CD1c-positive myeloid dendritic cell (primary cell): ENCODE results near the gene RPTOR.
"Not testable (repeated sequence)": the region's sequence is repeated elsewhere in the genome, so short reads cannot be mapped to it uniquely, and the experiment has no call there.

Experiments used
- DNase-seq: peaks from one replicate; pipeline ENCODE4 v3.0.0-alpha.2; 2016; ENCODE audit errors: extremely low spot score

RPTOR gene

DNA sequence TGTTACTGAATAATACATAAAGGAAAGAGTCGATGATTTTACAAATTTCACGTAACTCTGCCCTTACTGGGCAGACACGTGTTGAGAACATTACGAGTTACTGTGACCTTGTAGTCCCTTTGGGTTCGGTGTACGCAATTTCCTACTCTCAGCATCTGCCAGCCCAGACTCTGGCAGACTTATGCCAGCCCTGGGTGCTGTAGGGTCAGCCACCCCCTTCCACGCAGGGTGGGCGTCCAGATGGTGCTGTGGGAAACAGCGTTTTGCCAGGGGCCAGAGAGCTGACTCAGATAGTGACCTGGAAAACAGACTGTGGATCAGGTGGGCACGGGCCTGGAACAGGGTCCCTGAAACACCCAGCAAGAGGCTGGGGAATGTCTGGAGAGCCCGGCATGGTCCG lies 148.9 kb downstream of the RPTOR start:
- DNase-seq, result no peak

DNA sequence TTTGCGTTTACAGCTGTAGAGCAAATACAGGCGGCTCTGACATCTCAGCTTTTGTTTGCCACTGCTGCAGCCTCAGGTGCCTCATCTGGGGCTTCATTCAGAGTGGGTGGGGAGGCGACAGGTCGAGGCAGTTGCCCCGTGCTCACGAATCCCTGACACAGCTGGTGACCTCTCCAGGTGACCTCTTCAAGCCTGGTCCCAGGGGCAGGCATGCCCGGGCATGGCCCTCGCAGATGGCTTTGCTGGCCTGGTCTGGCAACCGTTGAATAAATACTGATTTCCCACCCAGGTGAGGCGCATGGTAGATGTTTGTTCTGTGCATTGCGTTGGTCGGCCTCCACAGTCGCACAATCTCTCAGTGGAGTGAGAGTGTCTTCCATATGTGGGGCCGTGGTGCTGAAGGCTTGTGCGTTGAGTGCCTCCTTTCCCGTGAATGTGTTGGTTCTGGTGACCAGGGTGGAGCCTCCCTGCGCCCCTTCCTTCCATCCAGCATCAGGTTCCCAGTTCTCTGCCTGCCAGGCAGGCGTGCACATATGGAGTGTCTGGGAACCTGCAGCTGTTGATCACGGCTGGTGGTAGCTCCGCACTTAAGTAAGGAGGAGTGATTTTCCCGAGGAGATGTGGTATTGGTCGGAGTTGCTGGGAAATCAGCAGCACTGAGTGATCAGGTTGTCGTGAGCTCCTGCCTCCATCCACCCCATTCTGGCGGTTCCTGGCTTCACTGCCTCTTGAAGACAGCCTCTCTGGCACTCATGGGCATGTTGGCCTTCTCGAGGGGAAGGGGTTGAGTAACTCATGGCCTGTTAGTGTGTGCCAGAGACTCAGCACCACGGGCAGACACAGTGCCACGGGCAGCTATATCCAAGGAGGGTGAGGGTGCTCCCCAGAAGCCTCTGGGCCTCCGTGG lies 149.7 kb downstream of the RPTOR start:
- no peak for DNase-seq

DNA sequence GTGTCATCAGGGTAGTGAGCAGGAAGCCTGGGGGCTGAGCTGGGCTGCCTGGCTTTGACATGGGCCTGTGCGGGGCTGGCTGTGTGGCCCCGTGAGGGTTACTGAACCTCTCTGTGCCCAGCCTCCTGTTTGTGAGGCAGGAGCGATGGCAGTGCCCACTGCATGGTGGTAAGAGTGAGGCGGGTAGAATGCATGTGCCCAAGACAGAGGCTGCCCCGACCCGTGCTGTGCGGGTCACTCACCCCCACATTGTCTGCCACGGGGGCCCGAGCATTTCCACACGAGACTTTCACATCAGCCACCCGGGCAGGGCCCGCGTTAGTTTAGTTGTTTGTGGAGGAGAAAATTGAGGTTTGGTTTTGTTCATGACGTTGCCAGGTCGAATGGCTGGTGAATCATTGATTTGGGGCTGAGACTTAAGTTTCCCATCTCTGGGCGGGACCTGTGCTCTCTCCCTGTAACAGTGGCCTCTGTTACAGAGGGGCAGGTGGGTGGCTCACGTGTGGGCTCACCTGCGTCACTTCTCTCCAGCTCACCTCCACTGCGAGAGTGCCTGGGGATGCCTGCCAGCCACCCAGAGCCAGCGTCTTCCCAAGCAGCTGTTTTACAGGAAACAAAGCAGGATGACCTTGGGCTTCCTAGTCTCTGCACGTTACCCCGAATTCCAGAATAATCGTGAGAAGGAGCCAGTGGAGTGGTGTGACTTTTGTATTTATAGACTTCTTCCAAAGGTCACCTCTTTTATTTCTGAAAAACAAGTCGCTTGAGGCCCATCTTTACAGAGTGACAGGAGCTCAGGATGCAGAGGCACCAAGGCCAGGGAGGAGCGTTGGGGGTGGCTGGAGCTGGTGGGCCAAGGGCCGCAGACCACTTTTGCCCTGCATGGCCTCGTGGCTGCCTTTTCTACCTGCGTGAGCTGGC lies 150.6 kb downstream of the RPTOR start:
- no peak for DNase-seq

DNA sequence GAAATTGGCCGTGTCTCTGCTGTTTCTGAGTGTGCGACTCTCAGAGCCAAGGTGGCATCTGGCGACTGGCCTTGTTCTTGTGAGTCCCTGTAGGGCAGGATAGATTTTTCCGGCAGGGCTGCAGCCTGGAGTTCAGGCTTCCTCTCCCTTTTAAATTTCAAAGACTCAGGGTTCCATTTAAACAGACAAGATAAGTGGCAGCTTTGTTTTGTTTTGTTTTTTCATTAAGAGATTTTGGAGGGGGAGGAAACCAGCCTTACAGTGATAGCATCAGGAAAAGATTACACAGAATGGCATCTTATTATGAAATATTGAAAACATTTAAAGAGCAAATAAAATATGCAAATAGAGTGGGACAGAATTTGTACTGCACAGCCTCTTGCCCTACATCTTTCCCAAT lies 151.3 kb downstream of the RPTOR start:
- no peak for DNase-seq

DNA sequence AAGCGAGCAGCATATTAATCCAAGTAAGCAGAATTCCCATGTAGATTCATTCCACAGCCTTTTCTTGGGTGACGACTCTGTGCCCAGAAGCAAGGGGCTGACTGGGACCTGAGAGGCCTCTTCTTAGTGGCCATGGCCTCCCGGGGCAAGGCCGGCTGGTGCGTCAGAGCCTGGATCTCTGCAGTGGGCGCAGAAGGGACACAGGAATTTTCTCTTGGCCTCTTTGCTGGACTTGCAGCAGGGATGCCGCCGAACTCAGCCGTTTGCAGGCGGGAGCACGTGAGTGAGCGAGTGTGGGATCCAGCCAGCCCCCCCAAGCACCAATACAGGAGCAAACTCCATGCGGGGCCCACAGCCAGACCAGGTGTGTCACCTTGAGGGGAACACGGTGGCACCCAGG lies 151.8 kb downstream of the RPTOR start:
- DNase-seq, result no peak

GRCh38 chr17:80696964-80697363 lies 152.3 kb downstream of the RPTOR start:
- DNase-seq, result no peak

- no peak for DNase-seq
Measured at GRCh38 chr17:80698297-80698696, 153.7 kb downstream of the RPTOR start.

DNA sequence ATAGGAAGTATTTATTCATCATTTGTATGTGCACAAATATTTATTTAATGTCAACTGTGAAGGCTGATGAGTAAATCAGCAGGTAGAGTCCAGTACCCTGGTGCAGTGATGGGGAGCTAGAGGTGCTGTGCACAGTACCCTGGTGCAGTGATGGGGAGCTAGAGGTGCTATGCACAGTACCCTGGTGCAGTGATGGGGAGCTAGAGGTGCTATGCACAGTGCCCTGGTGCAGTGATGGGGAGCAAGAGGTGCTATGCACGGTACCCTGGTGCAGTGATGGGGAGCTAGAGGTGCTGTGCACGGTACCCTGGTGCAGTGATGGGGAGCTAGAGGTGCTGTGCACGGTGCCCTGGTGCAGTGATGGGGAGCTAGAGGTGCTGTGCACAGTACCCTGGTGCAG lies 154.6 kb downstream of the RPTOR start:
- DNase-seq, result not testable (repeated sequence)

DNA sequence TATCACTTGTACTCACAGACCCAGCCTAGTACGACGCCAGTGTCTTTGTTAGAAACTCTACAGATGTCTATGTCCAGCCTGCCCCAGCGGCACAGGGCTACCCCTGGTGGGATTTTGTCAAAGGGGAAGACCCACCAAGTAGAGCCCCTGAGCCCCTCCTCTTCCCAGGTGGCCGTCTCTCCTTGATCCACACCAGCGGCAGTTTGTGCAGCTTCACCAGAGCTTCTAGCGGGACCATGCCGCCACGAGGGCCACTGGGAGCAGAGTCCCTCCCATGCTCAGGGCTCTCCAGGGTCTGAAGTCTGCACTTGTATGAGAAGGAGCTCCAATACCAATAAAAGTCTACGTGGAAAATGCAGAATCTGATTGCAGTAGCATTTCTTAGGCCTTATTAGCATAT lies 157.1 kb downstream of the RPTOR start:
- no peak for DNase-seq

GRCh38 chr17:80702315-80703141 lies 157.9 kb downstream of the RPTOR start:
- DNase-seq, result no peak

DNA sequence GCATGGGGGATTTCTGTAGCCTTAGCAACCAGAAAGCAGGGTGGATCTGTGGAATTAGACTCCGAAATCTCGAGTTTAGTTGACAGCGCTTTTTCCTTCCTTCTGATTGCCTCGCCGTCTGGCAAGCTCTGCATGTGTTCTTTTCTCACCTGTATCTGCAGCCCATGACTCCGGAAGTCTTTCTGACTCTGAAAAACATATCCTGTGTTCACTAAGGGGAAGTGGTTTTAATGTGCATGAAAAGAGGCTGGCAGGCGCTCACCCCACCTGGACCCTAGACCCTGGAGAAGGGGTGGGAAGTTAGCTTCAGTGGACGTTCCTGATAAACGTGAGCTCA lies 158.5 kb downstream of the RPTOR start:
- DNase-seq, result peak; percentile 1

- no peak for DNase-seq
Measured at GRCh38 chr17:80704381-80704819, 159.8 kb downstream of the RPTOR start.

GRCh38 chr17:80704894-80705293 lies 160.3 kb downstream of the RPTOR start:
- no peak for DNase-seq

DNA sequence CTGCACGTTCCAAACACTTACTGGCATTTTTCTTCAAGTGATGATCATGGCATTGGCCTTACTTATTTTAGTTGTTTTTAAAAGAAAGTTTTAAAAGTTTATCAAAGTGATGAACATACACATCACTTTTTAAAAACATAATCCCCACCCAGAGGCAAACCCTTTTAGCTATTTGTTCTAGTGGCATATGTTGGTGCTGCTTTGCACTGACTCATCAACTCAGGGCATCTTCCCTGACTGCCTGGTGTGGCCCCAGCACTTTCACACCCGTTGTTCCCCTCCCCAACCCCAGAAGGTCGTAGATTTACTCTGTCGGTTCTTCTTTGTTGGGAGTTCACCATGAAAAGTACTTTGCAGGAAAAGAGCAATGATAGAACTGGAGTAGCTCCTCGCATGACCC lies 161.3 kb downstream of the RPTOR start:
- no peak for DNase-seq

DNA sequence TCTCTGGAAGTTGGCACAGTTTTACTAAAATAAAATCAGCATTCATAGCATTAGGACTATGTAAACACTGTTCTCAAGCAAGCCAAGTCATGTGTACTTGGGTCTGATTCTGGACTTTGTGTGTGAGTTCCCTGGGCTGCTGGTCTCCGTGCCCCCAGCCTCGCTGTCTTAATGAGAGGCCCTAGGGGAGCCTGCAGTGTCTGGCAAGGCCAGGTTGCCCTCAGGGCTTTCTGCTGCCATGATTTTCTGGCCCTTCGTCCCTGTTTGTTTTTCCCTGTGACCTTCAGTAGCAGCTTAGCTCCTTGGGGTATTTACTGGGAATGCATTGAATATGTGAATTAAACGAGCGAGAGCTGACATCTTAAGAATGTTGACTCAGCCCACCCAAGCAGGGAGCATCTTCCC lies 161.8 kb downstream of the RPTOR start:
- no peak for DNase-seq

DNA sequence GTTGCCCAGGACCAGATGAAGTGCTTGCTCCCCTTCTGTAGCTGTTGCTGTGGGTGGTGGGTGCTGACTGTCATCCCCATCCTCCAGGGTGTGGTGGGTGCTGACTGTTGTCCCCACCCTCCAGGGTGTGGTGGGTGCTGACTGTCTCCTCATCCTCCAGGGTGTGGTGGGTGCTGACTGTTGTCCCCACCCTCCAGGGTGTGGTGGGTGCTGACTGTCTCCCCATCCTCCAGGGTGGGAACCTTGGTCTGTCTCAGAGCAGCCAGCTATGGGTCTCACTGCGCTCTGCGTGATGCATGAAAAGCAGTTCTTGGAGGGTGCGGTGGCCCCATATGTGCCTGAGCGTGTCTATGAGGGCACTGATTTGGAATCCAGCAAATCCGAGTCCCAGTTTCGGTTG lies 163.8 kb downstream of the RPTOR start:
- no peak for DNase-seq

DNA sequence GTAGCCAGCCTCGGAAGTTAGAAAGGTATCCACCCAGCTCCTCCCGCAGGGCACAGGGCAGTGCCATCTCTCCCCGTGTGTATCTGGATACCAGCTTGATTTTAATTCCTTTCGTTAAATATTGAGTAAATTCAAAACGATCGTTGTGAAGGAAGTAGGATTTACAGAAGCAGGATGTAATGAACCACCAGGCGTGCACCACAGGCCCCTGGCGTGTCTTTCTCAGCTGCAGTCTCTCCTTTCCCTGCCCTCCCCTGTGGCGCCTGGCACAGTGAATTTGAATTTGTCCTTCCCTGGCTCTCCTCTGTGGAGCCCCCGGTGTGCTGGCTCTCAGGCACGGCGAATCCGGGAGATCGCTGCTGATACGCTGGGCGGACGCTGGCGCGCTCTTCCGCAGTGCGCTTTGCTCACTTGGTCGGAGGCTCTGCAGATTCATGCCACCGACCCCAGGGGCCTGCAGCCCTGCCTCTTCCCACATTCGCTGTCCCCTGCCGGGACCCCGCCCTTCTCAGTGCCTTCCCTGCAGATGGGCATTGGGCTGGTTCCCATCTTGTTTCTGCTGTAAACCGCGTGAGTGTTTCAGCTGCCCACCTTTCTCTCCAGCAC lies 164.6 kb downstream of the RPTOR start:
- no peak for DNase-seq

DNA sequence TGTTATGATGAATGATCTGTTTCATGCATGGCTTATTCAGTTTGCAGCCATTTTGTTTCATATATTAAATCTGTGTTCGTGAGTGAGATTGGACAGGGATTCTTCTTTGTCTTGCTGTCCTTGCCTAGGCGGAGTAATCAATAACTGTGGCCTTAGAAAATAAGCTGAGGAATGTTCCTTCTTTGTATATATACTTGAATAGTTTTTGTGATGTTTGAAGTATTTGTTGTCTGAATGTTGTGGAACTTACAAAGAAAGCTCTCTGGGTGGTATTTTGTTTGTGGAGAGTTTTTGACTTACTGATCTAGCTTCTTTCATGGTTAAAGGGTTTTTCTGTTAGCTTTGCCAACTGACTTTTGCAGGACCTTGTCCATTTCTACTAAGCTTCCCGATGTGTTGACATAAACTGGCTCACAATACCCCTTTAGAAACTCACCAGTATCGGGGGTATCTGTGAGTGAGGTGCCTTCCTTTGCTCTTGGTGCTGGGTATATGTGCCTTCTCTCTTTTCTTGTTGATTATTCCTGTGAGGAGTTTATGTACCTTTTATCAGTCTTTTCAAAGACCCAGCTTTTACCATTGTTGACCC lies 166.2 kb downstream of the RPTOR start:
- no peak for DNase-seq

DNA sequence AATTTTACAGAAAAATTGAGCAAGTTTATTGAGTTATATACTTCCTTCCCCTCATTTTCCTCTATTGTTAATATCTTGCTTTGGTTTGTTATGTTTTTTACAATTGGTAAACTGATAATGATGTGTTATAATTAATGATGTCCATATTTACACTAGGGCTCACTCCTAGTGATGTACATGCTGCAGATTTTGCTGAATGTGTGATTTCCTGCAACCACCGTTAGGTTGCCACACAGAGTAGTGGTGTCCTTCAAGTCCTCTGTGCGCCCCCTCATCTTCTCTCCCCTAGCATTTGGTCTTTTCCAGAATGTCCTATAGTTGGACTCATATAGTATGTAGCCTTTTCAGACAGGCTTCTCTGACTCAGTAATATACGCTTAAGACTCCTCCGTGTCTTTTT lies 167.5 kb downstream of the RPTOR start:
- DNase-seq, result no peak

DNA sequence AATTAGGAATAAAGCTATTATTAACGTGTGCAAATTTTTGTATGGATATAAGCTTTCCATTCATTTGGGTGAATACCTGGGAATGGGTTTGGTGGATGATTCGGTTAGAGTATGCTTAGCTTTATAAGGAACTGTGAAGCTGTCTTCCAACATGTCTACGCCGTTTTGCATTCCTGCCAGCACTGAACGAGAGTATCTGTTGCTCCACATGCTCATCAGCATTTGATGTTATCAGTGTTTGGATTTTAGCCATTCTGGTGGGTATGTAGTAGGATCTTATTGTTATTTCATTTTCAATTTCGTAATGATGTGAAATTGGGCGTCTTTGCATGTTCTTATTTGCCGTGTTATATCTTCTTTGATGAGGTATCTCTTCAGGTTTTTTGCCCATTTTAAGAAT lies 168.0 kb downstream of the RPTOR start:
- no peak for DNase-seq
